ENCODE measurements around the gene SNX15.
"Not testable (repeated sequence)": the region's sequence is repeated elsewhere in the genome, so short reads cannot be mapped to it uniquely, and the experiment has no call there.

The SNX15 gene, protein sequence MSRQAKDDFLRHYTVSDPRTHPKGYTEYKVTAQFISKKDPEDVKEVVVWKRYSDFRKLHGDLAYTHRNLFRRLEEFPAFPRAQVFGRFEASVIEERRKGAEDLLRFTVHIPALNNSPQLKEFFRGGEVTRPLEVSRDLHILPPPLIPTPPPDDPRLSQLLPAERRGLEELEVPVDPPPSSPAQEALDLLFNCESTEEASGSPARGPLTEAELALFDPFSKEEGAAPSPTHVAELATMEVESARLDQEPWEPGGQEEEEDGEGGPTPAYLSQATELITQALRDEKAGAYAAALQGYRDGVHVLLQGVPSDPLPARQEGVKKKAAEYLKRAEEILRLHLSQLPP
- 0.47 to 3.5 (median 2.5) reads per million in 4 donors for total RNA-seq

DNA sequence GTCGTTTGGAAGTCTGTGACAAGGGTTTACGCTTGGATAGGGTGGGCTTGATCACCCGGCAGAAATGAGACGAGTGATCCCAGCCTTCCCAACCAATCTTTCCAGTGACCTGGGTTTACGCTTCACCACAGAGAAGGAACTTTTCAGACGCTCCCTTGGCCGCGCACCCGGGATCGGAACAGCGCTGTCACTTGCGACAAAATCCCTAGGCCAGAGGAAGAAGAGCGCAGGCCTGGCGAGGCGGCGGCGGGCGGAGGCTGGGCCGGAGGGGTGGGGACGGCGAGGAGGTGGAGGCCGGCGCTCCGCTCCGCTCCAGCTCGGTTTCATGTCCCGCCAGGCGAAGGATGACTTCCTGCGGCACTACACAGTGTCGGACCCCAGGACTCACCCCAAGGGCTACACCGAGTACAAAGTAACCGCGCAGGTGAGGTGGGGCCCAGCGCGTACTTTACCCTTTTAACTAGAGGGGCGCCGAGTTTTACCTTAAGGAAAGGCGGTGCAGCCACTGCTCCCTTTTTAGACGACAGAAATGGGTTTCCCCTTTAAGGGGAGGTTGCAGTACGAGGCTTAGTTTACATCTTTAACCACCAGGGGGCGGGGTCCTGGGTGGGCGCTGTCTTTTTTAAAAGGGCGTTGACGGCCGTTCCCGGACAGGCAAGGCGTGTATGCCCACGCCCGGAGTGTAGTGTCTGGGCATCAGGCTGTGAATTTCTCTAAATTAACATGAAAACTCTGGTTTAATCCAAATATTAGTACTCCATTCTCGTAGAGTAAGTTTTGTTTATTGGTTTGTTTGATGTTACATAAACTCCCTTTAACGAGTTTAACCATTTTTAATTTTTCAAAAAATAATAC lies at the start of gene SNX15:
SNX15 (plus strand) TSS at position 227 of the 855 bp plus-strand sequence; CDS start at position 326, 99 bp downstream.
- peak; percentile 76 to 97 (median 88) for DNase-seq

DNA sequence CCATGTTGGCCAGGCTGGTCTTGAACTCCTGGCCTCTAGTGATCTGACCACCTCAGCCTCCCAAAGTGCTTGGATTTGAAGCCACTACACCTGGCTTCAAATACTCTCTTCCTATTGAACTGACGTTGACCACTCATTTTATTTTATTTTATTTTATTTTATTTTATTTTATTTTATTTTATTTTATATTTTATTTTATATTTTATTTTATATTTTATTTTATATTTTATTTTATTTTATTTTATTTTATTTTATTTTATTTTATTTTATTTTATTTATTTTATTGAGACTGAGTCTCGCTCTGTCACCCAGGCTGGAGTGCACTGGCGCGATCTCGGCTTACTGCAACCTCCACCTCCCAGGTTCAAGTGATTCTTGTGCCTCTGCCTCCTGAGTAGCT lies 43.9 kb upstream of the SNX15 start:
- DNase-seq = not testable (repeated sequence)

DNA sequence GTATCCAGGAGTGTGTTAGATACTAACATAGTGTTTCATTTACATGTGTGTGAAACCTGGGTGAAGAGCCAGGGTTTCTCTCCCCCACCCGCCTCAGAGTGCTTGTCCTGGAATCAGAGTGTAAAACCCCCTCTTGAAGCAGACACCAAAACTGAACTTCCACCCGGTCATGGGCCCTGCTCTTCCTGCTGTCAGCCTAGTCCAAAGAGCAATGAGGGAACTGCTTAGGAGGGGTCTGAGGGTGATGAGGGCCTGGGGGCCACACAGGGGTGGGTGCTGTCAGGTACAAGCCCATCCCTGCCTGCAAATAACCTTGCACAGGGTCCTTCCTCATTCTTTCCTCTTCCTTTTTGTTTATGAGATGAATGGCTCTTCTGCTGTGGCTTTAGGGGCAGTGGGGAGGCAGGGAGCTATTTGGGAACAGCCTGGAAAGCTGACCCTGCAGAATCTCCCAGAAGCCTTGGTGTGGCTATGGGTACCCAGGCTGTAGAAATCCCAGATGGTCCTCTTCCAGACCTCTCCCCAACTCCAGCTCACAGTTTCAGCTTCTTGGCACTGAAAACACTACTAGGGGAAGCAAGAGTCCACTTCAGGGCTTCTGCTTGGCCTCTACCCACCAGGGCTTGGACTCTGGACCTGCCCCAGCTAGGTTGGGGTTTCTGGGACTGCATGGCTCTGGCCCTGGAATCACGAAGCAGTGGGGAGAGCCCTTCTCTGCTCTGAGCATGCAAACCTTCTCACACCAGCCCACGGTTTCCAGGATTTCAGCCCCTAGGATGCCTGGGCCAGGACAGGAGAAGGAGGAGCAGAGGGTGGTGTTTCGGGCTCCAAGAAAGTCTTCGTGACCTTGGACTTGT lies 39.0 kb upstream of the SNX15 start:
- no peak for DNase-seq

DNA sequence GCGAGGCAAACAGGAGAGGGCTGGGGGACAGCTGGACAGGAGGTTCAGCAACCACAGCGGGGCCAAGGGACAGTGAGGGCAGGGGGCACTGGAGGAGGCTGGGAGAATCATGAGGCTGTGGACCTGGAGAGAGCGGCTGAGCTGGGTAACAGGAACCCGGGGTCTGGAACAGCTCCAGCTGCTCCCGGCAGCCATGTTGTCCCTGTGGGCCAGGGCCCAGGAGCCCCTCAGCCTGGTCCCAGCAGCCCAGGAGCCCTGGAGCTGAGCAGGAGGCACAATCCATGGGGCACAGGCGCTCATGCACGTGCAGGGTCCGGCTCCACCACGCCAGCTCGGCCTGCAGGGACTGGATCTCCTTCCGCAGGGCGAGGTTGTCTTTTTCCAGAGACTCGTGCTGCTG lies 37.8 kb upstream of the SNX15 start:
- no peak for DNase-seq

DNA sequence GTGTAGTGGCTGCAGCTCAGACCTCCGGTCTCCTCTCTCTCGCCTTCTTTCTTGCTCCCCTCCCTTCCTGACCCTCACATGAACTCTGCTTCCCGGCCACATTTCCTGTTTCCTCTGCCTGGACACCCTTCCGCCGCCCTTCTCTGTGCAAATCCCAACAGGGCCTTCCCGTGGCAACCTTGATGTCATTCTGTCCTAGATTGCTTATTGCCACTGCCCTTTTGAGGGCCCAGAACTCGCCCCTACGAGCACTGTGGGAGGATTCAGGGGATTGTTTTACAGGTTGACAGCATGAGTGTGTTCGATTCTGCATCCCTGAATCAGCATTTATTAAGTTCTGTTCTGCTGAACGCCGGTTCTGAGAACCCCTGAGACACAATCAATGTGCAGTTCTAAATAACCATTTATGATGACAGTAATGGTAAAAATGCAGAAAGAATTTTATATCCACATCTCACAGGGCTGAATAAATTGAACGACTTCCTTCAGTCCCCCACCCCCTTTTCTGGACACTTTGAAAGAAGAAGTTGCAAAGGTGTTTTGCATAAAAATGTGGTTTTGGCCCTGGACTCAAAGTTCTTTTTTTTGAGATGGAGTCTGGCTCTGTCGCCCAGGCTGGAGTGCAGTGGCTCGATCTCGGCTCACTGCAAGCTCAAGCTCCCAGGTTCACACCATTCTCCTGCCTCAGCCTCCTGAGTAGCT lies 36.9 kb upstream of the SNX15 start:
- DNase-seq = no peak

DNA sequence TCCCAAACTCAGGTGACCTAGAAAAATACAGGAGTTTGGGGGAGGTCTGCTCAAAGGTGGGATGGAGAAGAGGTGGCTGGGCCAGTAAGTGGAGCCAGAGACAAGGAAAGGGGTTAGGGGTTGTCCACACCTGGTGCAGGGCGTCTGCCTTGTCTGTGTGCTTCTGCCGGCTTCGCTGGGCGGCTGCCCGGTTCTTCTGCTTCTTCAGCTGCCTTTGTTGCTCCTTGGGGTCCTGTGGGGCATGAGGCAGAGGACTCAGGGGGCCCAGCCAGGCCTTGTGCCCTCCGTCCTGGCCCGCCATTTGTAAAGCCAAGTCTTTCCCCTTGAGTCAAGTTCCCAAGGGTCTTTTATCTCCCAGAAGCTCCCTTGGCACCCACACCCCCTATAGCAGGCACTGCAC lies 32.9 kb upstream of the SNX15 start:
- no peak for DNase-seq

DNA sequence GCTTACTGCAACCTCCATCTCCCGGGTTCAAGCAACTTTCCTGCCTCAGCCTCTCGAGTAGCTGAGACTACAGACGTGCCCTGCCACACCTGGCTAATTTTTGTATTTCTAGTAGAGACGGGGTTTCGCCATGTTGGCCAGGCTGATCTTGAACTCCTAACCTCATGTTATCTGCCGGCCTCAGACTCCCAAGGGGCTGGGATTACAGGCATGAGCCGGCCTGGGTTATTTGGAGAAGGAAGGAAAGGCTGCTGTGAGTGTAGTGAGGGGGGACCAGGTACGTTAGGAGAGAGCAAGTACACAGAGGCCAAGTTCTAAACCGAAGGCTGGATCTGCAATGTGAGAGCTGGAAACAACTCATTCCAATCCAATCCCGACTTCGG lies 30.9 kb upstream of the SNX15 start:
- no peak for DNase-seq

DNA sequence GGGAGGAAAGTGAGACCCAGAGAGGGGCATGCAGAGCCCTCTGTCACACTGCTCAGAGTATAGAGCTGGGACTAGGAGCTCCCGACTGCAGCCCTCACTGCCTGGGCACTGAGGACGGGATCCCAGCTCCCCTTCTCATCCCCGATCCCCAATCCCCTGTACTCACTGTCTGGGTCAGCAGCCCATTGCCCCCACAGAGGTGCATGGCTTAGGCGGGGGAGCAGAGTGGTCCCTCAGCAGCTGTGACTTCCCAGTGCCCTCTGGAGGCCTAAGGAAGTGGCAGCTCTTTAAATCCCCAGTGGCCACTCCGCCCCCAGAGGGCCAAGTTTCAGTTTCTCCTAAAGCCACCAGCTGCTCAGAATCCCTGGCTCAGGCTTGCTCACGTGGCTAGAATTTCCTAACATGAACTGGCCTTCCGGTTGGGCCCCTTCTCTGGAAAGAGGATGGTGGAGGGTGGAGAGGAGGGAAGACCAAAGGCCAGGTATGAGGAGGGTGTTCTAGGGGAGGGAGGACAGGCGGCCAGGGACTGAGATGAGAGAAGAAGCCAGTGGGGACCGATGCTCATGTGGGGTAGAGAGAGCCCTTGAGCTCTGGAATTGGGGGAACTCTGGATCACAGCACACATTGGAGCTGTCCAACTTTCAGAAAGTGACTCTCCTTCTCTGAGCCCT lies 30.4 kb upstream of the SNX15 start, which contains the start of gene BATF2:
BATF2 (minus strand) TSS at position 262 of the 671 bp plus-strand sequence; CDS start at position 205, 57 bp downstream.
- DNase-seq = no peak

DNA sequence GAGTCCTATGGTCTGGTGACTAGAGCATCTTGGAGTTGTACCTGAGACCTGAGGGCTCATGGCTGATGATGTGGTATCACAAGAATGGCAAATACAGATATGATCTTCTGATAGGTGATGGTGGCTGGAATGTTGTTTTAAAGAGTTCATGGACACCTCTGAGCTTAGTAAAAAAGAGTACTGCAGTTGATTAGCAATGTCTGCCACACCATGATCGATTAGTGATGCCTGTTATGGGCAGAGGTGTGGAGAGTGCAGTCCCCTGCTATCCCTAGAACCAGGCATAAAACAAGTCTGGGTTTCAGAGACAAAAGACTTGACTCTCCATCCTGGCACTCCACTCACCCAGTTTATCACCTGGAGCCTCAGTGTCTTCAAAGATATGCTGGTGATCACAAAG lies 29.1 kb upstream of the SNX15 start:
- DNase-seq = peak in 1 of 5 donors; percentile 47

DNA sequence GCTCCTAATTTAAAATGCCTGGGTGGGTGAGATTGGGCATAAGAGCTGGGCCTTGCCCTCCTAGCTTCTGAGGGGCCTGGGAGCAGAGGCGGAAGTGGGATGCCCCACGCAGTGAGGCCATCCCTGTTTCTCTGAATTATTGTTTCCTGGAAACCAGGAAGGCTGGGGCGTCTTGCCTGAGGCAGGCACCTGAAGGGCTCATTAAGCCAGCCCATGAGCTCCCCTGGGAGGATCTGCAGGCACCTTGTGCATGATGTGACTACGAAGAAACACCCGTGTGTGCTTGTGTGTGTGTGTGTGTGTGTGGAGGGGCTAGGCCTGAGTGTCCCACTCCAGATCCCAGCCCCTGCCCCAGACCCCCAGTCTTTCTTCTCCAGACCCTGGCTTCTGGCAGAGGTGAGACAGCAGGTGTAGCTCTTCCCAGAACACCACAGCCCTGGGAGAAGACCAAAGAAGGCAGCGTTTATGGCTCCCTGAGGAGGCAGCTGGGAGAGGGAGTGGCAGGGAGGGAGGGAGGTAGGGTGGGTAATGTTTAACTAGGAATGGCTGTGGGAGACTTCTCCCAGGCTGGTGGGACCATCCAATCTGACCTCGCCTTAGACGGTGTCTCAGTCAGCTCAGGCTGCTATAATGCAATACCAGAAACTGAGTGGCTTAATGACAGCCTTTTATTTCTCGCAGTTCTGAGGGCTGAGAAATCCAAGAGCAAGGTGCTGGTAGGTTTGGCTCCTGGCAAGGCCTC lies 28.4 kb upstream of the SNX15 start:
- DNase-seq = peak in 1 of 5 donors; percentile 59

DNA sequence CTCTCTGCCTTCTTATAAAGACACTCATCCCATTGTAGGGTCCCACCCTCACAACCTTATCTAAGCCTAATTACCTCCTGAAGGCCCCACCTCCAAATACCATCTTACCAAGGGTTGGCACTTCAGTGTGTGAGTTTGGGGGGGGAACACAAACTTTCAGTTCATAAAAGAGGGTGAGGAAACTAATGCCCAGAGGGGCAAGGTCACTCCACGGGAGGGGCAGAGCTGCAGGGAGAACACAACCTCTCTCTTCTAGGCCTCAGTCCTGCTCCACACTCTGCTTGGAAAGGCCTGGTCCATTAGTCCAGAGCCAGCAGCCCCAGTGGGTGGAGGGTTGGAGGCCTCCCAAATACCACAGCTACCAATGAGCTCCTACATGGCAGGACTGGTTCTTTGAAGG lies 27.8 kb upstream of the SNX15 start:
- DNase-seq = no peak

DNA sequence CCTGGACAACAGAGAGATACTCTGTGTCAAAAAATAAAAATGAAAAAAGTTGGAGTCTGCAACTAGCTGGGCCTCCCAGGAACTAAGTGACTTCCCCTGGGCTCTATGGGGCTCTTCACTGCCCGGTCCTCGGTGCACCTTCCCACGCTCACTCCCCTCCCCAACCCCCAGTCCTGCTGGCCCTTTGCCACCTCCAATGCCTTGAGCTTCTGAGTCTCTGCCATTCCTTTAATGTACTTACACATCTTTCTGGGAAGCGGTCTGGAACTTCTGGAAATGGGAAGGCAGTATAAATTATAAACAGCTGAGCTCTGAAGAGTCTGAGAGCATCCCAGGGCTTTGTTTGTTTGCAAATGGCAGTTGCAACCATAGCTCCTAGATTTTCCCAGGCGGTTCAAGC lies 24.5 kb upstream of the SNX15 start:
- no peak for DNase-seq

DNA sequence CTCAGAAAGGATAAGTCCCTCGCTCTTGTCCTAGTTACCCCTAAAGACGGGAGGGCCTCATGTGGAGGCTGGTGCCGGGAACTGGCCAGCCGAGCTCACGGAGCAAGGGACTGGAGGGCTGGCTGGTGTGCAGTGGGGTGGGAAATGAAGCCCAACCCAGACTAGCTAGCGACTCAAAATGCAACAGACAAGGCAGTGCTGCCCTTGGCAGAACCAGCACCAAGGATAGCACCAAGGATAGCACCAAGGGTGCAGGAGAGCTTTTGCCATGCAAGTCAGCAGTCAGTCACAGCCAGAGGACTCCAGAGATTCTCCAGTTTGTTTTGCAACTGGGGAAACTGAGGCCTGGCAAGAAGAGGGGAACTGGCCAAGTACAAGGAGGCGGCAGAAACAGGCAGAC lies 24.0 kb upstream of the SNX15 start:
- no peak for DNase-seq

DNA sequence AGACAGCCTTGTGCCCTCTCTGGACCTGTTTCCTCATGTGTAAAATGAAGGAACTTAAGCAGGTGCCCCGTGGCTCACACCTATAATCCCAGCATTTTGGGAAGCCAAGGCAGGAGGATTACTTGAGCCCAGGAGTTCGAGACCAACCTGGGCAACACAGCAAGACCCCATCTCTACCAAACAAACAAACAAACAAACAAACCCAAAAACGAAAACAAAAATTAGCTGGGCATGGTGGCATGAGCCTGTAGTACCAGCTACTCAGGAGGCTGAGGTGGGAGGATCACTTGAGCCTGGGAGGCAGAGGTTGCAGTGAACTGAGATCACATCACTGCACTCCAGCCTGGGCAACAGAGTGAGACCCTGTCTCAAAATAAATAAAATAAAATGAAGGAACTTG lies 23.3 kb upstream of the SNX15 start:
- DNase-seq = not testable (repeated sequence)

DNA sequence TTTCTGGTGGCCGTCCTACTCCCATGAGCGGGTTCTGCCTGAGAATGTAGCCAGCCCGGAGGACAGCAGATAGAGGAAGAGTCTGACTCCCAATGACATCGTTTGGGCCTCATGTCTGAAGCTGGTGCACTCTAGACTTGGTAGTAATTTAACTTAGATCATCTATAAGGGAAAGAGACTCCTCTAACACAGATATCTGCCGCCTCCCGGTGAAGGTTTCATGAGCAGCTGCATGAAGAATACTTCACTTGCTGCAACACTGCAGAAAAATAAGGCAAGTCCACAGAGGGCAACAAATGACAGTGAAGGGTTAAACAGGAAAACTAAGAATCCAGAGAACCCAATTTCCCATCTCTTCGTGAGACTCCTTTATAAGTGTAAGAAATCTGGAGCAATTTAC lies 19.2 kb upstream of the SNX15 start:
- DNase-seq = no peak

DNA sequence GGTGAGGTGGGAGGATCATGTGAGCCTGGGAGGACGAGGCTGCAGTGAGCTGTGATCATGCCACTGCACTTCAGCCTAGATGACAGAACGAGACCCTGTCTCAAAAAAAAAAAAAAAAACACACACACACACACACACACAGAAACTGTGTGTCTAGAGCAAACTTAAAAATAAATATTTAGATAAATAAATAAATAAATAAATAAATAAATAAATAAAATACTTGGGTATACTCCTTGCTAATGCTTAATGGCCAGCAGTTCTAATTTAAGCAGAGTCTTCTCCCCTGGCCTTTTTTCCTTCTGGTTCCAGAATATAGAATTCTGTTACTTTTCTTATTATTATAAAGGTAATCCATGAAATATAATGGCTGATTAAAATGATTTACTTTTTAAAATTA lies 18.4 kb upstream of the SNX15 start:
- no peak for DNase-seq

DNA sequence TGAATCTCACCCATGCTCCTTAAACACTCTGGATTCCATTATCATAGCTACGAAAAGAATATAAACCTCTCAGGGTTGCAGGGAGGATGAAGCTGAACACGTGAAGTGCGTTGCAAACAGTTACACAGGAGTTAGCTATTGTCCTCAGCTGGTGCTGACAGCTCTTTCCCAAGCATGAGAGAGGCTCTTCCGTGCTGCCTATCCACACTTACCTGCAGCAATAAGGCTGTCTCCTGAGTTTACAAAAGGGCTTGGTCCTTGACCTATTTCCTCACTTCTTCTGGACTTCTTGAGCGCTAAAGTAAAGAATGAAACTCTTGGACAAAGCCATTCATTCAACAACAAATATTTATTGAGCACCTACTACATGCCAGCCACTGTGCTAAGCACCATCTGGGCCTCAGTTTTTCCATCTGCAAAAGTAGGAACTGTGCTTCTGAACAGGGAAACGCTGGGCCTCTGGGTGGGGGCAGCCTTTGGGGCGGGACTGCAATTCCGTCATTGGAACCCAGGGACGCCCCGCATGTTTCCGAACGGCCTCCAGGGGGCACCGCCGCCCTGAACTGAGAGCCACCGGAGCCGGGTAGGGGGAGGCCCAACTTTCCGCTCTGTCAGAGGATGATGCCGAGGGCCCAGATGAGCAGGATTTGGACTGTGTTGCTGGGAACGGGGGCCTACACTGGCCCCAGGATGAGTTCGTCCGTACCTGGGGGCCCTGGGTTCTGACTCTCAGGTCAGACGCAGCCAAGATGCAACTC lies 13.9 kb upstream of the SNX15 start:
- peak; percentile 76 to 91 (median 84) for DNase-seq

DNA sequence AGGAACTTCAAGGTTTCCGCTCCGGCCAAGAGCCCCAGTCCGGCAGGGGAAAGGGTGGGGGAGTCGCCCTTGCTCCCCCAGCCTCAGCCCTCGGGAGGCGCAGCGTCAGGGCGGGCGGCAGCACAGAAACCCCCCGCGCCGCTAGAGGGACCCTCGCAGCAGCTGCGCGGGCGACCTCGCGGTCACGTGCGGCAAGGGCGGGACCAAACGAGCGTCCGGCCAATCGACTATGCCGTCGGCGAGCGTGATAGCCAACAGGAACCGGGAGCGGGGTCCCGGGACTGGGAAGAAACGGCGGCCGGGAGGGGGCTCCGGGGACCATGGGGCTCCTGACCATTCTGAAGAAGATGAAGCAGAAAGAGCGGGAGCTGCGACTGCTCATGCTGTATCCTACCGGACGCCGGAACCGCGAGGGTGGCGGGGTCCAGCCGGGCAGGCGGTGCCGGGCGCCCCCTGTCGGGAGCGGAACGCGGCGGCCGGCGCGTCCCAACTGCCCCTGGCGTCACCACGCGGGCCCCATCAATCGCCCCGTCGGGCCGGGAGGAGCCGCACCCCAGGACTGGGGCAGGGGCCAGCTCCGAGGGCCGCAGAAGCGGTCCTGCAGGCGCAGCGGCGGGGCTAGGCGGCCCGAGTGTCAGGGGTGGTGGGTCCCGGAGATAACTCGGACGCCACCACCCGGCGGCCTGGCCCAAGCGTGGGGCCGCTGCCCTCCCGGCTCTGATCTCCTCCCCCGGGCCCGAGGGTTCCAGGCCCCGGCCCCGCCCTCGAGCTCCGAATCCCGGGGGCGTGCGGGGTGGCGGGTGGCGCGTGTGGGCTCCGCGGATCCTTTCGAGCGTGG lies 13.1 kb upstream of the SNX15 start, which contains the start of gene ARL2:
ARL2 (plus strand) TSS at position 273 of the 838 bp plus-strand sequence; CDS start at position 321, 48 bp downstream.
- peak; percentile 70 to 91 (median 78) for DNase-seq

DNA sequence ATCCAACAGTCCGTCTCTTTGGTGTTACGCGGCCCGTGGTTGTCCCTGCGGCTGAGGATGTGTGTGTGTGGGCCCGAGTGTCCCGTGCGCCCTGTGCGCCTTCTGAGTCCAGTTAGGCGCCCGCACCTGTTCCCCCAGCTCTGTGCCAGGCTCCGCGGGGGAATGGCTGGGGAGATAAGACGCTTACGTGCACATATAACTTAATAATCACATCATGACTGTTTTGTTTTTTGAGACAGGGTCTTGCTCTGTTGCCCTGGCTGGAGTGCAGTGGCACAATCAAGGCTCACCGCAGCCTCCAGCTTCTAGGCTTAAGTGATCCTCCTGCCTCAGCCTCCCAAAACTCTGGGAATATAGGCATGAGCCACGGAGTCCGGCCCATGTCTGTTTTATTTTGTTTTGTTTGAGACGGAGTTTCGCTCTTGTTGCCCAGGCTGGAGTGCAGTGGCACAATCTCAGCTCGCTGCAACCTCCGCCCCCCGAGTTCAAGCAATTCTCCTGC lies 12.5 kb upstream of the SNX15 start:
- DNase-seq = no peak

All from T-helper 1 cell (primary cell).